HEK293 (cell line): ENCODE results near the gene CXCL16.

Experiments used
- CTCF ChIA-PET: fragments of 350-600 bp; formaldehyde crosslinking; extraction: SDS; loops from one replicate; lab custom pipeline; 2021; ENCODE audit warnings: antibody characterized with exemption; lab: Yijun Ruan, JAX
- POLR2A ChIA-PET: fragments of 300-600 bp; formaldehyde crosslinking; extraction: SDS; loops from one replicate; lab custom pipeline; 2020; ENCODE audit warnings: antibody characterized with exemption, inconsistent platforms; lab: Yijun Ruan, JAX
- H3K27ac ChIP-seq: fragments of 200-500 bp; sonication (Bioruptor generic); 2 replicates; pipeline ENCODE4 v1.5.1; 2014; ENCODE audit warnings: low read depth, low read length, control low read depth, inconsistent platforms; ENCODE audit errors: extremely low read depth
- H3K36me3 ChIP-seq, 2 experiments: fragments of 200-500 bp in 1 of 2; sonication (Bioruptor generic) in 1 of 2; 1 replicate in 1 of 2; 2 replicates in 1 of 2; pipeline ENCODE4 v1.5.1; 2014 to 2017; ENCODE audit warnings: inconsistent platforms in 2 of 2, low read length in 2 of 2; ENCODE audit not compliant: control insufficient read depth in 2 of 2, insufficient read depth in 1 of 2
- H3K4me1 ChIP-seq: fragments of 200-500 bp; sonication (Bioruptor generic); 2 replicates; pipeline ENCODE4 v1.5.1; 2014; ENCODE audit warnings: mild to moderate bottlenecking, low read length, inconsistent platforms; ENCODE audit not compliant: control insufficient read depth, insufficient read depth
- H3K4me3 ChIP-seq: 2 replicates; pipeline ENCODE4 v1.5.1; 2011; ENCODE audit warnings: low read depth, mild to moderate bottlenecking, control low read depth, low read length, moderate library complexity
- H3K9me3 ChIP-seq: fragments of 200-500 bp; sonication (Bioruptor generic); 2 replicates; pipeline ENCODE4 v1.5.1; 2014; ENCODE audit warnings: low read depth, low read length, inconsistent platforms; ENCODE audit not compliant: control insufficient read depth, insufficient read depth
- HOXC10 ChIP-seq: sonication (generic); formaldehyde crosslinking; IDR thresholded peaks from 2 replicates; pipeline ENCODE4 v1.8.1; 2023; ENCODE audit warnings: mild to moderate bottlenecking, missing genetic modification reagents
- KLF1 ChIP-seq: fragments of 450-650 bp; formaldehyde crosslinking; IDR thresholded peaks from 2 replicates; pipeline ENCODE4 v1.5.1; 2016; ENCODE audit warnings: missing biosample characterization, missing genetic modification characterization
- ZBTB48 ChIP-seq: fragments of 450-650 bp; formaldehyde crosslinking; IDR thresholded peaks from 2 replicates; pipeline ENCODE4 v1.5.1; 2016; ENCODE audit warnings: missing biosample characterization, missing genetic modification characterization
- ZIC2 ChIP-seq: fragments of 450-650 bp; formaldehyde crosslinking; IDR thresholded peaks from 2 replicates; pipeline ENCODE4 v1.5.1; 2016; ENCODE audit warnings: missing biosample characterization, missing genetic modification characterization
- ZNF114 ChIP-seq: fragments of 450-650 bp; formaldehyde crosslinking; IDR thresholded peaks from 2 replicates; pipeline ENCODE4 v1.5.0; 2017; ENCODE audit warnings: missing biosample characterization, missing genetic modification characterization
- ZNF221 ChIP-seq: fragments of 450-650 bp; formaldehyde crosslinking; IDR thresholded peaks from 2 replicates; pipeline ENCODE4 v1.5.1; 2017; ENCODE audit warnings: missing biosample characterization, missing genetic modification characterization, borderline replicate concordance
- ZNF292 ChIP-seq: fragments of 450-650 bp; formaldehyde crosslinking; IDR thresholded peaks from 2 replicates; pipeline ENCODE4 v1.5.1; 2016; ENCODE audit warnings: low read depth, missing biosample characterization, missing genetic modification characterization, borderline replicate concordance
- ZNF341 ChIP-seq: fragments of 450-650 bp; formaldehyde crosslinking; IDR thresholded peaks from 2 replicates; pipeline ENCODE4; 2016; ENCODE audit warnings: low read depth, missing biosample characterization, missing genetic modification characterization
- ZNF510 ChIP-seq: fragments of 450-650 bp; formaldehyde crosslinking; IDR thresholded peaks from 2 replicates; pipeline ENCODE4 v1.5.1; 2018; ENCODE audit warnings: mild to moderate bottlenecking, missing genetic modification characterization, missing biosample characterization; ENCODE audit not compliant: insufficient replicate concordance
- ZNF626 ChIP-seq: fragments of 450-650 bp; sonication (Bioruptor Pico); formaldehyde crosslinking; IDR thresholded peaks from 2 replicates; pipeline ENCODE4 v1.5.1; 2018; ENCODE audit warnings: missing biosample characterization, missing genetic modification characterization, inconsistent platforms
- TF ChIP-seq, protein P1 (sequence below): fragments of 450-650 bp; formaldehyde crosslinking; IDR thresholded peaks from 2 replicates; pipeline ENCODE4 v1.5.1; 2016; ENCODE audit warnings: missing biosample characterization, missing genetic modification characterization
- TF ChIP-seq, protein P2 (sequence below): fragments of 450-650 bp; formaldehyde crosslinking; IDR thresholded peaks from 2 replicates; pipeline ENCODE4 v1.5.1; 2016; ENCODE audit warnings: missing biosample characterization, missing genetic modification characterization
- TF ChIP-seq, protein P3 (sequence below): fragments of 450-650 bp; formaldehyde crosslinking; IDR thresholded peaks from 2 replicates; pipeline ENCODE4 v1.5.1; 2016; ENCODE audit warnings: missing biosample characterization, missing genetic modification characterization

CXCL16 gene

DNA sequence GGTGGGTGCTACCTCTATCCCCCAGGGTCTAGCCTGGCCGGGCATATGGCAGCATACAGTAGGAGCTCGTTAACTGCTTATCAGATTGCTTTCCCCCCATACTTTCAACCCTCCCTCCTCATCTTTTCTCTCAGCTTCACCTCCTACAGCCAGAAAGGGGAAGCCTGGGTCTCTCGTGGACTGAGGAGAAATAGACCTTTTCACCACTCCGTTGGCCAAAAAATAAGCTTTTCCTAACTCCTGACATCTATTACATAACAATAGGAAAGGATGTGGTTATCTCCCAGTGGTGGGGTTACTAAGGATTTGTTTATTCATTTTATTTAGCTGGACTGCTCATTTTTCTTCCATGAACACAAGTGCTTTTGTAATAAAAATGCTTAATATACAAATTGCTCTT is 9.0 kb upstream of the CXCL16 start:
- Histone ChIP-seq H3K4me1 (no peaks in the 10 kb centered on the region), H3K4me3 (no peak overlapping the region), H3K9me3 (no peaks in the 10 kb centered on the region), H3K27ac (no peak overlapping the region), H3K36me3 (no peaks in the 10 kb centered on the region)
- ChIA-PET POLR2A (interaction anchor here (1.0 kb wide), 1 partner anchor 192 kb away, joined by 3 read pairs; the partner anchor contains the start of genes RNF167 and SLC25A11), CTCF (no interaction called here)
- TF ChIP-seq ZNF292 (no peak), ZNF510 (tag by site-specific recombination) (no peak), HOXC10 (CRISPR knock-in tag) (no peak), ZNF341 (tag by site-specific recombination) (peak; percentile 43)

DNA sequence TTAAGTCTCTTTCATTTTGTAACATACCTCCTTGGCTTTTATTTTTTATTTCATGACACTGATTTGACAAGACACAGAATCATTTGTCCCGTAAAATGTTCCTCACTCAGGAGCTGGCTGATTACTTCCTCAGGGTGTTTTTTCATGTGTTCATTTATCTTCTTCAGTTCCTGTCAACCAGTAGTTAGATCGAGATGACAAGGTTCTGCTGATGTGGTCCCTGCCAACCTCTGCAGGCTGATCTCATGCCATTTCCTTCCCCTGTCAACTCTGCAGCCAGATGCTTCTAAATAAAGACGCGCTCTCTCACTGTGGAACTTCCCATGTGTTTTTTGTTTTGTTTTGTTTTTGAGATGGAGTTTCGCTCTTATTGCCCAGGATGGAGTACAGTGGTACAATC is 8.1 kb upstream of the CXCL16 start:
- ChIA-PET POLR2A (no interaction called here), CTCF (interaction anchor here (0.9 kb wide), 1 partner anchor 17 kb away, joined by 3 read pairs; the partner anchor contains the start of gene MED11)
- Histone ChIP-seq H3K9me3 (no peaks in the 10 kb centered on the region), H3K36me3 (no peaks in the 10 kb centered on the region)
- no peak for TF ChIP-seq ZIC2 (tag by site-specific recombination)
- TF ChIP-seq ZNF114 (tag by site-specific recombination) = no peak
- TF ChIP-seq, protein P1, sequence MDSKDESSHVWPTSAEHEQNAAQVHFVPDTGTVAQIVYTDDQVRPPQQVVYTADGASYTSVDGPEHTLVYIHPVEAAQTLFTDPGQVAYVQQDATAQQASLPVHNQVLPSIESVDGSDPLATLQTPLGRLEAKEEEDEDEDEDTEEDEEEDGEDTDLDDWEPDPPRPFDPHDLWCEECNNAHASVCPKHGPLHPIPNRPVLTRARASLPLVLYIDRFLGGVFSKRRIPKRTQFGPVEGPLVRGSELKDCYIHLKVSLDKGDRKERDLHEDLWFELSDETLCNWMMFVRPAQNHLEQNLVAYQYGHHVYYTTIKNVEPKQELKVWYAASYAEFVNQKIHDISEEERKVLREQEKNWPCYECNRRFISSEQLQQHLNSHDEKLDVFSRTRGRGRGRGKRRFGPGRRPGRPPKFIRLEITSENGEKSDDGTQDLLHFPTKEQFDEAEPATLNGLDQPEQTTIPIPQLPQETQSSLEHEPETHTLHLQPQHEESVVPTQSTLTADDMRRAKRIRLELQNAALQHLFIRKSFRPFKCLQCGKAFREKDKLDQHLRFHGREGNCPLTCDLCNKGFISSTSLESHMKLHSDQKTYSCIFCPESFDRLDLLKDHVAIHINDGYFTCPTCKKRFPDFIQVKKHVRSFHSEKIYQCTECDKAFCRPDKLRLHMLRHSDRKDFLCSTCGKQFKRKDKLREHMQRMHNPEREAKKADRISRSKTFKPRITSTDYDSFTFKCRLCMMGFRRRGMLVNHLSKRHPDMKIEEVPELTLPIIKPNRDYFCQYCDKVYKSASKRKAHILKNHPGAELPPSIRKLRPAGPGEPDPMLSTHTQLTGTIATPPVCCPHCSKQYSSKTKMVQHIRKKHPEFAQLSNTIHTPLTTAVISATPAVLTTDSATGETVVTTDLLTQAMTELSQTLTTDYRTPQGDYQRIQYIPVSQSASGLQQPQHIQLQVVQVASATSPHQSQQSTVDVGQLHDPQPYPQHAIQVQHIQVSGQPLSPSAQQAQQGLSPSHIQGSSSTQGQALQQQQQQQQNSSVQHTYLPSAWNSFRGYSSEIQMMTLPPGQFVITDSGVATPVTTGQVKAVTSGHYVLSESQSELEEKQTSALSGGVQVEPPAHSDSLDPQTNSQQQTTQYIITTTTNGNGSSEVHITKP (tag by site-specific recombination) = 0 out of 2 replicates have a peak, but pooled peaks have one; percentile 19
- TF ChIP-seq, protein P2, sequence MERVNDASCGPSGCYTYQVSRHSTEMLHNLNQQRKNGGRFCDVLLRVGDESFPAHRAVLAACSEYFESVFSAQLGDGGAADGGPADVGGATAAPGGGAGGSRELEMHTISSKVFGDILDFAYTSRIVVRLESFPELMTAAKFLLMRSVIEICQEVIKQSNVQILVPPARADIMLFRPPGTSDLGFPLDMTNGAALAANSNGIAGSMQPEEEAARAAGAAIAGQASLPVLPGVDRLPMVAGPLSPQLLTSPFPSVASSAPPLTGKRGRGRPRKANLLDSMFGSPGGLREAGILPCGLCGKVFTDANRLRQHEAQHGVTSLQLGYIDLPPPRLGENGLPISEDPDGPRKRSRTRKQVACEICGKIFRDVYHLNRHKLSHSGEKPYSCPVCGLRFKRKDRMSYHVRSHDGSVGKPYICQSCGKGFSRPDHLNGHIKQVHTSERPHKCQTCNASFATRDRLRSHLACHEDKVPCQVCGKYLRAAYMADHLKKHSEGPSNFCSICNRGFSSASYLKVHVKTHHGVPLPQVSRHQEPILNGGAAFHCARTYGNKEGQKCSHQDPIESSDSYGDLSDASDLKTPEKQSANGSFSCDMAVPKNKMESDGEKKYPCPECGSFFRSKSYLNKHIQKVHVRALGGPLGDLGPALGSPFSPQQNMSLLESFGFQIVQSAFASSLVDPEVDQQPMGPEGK (tag by site-specific recombination) = no peak
- TF ChIP-seq, all 188 proteins: peak for 1
- H3K27ac ChIP-seq = no peak overlapping the region
- H3K4me1 ChIP-seq = no peaks in the 10 kb centered on the region
- no peak overlapping the region for H3K4me3 ChIP-seq

DNA sequence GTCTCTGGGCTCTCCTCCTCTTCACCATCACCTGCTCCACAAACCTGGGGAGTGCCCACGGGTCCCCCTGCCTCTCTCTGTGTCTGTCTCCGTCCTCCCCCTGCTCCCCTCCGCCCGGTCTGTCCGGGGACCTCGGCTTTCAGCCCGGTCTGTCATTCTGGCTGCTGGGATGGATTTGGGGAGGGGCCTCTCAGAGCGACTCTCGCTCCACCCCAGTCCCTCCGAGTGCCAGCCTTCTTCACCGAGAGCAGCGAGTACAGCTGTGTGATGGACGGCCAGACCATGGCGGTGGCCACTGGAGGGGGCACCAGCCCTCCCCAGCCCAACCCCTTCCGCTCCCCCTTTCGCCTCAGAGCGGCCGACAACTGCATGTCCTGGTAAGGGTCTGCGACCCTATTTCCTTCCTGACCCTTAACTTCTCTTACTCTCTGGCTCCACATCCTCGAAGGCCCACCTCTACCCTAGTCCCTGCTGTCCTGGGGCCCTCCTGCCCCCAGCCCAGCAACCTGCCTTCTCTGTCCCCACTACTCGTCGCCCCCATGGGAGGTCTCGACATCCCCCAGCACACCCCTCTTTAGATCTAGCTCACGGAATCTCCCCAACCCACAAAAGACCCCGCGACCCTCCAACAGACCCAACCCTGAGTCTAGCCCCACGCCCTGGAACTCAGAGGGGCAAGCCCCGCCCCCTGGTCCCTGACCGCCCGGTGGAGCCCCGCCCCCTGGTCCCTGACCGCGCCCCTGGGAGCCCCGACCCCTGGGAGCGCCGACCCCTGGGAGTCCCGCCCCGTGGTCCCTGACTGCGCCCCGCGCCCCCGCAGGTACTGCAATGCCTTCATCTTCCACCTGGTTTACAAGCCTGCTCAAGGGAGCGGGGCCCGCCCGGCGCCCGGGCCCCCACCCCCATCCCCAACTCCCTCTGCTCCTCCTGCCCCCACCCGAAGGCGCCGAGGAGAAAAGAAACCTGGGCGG is 5.6 kb upstream of the CXCL16 start:
- H3K36me3 ChIP-seq = no peaks in the 10 kb centered on the region
- peaks cover 4% of the 10 kb centered on the region; the same call in 1 of the 2 replicates for H3K4me1 ChIP-seq
- ChIA-PET CTCF (interaction anchor here (0.7 to 0.9 kb wide), 2 partner anchors 19 to 758 kb away, joined by 3 read pairs; no protein-coding TSS in a partner anchor), POLR2A (no interaction called here)
- no peak overlapping the region for H3K27ac ChIP-seq
- TF ChIP-seq ZBTB48 (tag by site-specific recombination) (peak; percentile 12; the same call in 1 of the 2 replicates), KLF1 (tag by site-specific recombination) (0 out of 2 replicates have a peak, but pooled peaks have one; percentile 23), ZNF221 (tag by site-specific recombination) (no peak), ZNF626 (tag by site-specific recombination) (no peak)
- TF ChIP-seq, protein P3, sequence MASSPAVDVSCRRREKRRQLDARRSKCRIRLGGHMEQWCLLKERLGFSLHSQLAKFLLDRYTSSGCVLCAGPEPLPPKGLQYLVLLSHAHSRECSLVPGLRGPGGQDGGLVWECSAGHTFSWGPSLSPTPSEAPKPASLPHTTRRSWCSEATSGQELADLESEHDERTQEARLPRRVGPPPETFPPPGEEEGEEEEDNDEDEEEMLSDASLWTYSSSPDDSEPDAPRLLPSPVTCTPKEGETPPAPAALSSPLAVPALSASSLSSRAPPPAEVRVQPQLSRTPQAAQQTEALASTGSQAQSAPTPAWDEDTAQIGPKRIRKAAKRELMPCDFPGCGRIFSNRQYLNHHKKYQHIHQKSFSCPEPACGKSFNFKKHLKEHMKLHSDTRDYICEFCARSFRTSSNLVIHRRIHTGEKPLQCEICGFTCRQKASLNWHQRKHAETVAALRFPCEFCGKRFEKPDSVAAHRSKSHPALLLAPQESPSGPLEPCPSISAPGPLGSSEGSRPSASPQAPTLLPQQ (tag by site-specific recombination) = 0 out of 2 replicates have a peak, but pooled peaks have one; percentile 13
- H3K4me3 ChIP-seq = no peak overlapping the region
- H3K9me3 ChIP-seq = no peaks in the 10 kb centered on the region
